Skin of body (tissue), 2 donors: ENCODE data around the gene CLDND1. TPM values are rescaled to one million over a fixed set of nuclear protein-coding genes. Genes with fewer than 3 reads are reported as not detected.
A peak's percentile ranks its signal among the peaks of the same experiment; 100 is the strongest.

Experiments
- DNase-seq: peaks from one replicate; lab custom pipeline; 2025; lab: John Stamatoyannopoulos, UW
- total RNA-seq: library from RNA; depleted of rRNA; stranded (reverse); fragments of >200 nt; gene quantifications from one replicate; pipeline ENCODE4 v1.2.3, GENCODE V29; 2014

Gene CLDND1
- total RNA-seq, 1 donor from 2014 or later: 93.3 TPM

- no peak for DNase-seq
Measured at GRCh38 chr3:98551754-98552153, 29.1 kb upstream of the CLDND1 start.

GRCh38 chr3:98551236-98551635 lies 28.5 kb upstream of the CLDND1 start:
- no peak for DNase-seq

- no peak for DNase-seq
Measured at GRCh38 chr3:98550833-98551232, 28.1 kb upstream of the CLDND1 start.

- no peak for DNase-seq
Measured at GRCh38 chr3:98548544-98548943, 25.8 kb upstream of the CLDND1 start.

GRCh38 chr3:98545940-98546339 lies 23.2 kb upstream of the CLDND1 start:
- DNase-seq: no peak

GRCh38 chr3:98542623-98543022 lies 19.9 kb upstream of the CLDND1 start:
- no peak for DNase-seq

- DNase-seq: no peak
Measured at GRCh38 chr3:98541695-98542094, 19.0 kb upstream of the CLDND1 start.

- no peak for DNase-seq
Measured at GRCh38 chr3:98540346-98540745, 17.6 kb upstream of the CLDND1 start.

- DNase-seq: no peak
Measured at GRCh38 chr3:98536456-98537017, 13.8 kb upstream of the CLDND1 start.

- no peak for DNase-seq
Measured at GRCh38 chr3:98534734-98535133, 12.0 kb upstream of the CLDND1 start.

GRCh38 chr3:98534168-98534567 lies 11.5 kb upstream of the CLDND1 start:
- DNase-seq: no peak

- DNase-seq: no peak
Measured at GRCh38 chr3:98532709-98533571, 10.2 kb upstream of the CLDND1 start.

GRCh38 chr3:98532275-98532637 lies 9.6 kb upstream of the CLDND1 start:
- DNase-seq: no peak

- DNase-seq: no peak
Measured at GRCh38 chr3:98531622-98532274, 9.0 kb upstream of the CLDND1 start, which contains the start of gene GPR15. GPR15 (plus strand) TSS chr3:98531978; CDS start chr3:98532034, 56 bp downstream.

- DNase-seq: no peak
Measured at GRCh38 chr3:98530676-98531075, 8.0 kb upstream of the CLDND1 start.

GRCh38 chr3:98529856-98530459 lies 7.3 kb upstream of the CLDND1 start:
- DNase-seq: no peak

- no peak for DNase-seq
Measured at GRCh38 chr3:98528474-98529346, 6.0 kb upstream of the CLDND1 start.

- DNase-seq: no peak
Measured at GRCh38 chr3:98525494-98525893, 2.8 kb upstream of the CLDND1 start.

GRCh38 chr3:98521897-98522543 lies 682 bp downstream of the CLDND1 start:
- DNase-seq: peak; percentile 38

GRCh38 chr3:98519351-98519750 lies 3.4 kb downstream of the CLDND1 start:
- no peak for DNase-seq

- DNase-seq: no peak
Measured at GRCh38 chr3:98518816-98519215, 3.9 kb downstream of the CLDND1 start.
